ENCODE measurements around the gene SFRP2.

The SFRP2 gene

GRCh38 chr4:153817466-153817865, 28.6 kb upstream of the SFRP2 start:
- no peak overlapping the region for H3K27ac ChIP-seq (ENCODE audit: low read depth, low read length)
- no peaks in the 10 kb centered on the region for H3K27me3 ChIP-seq (ENCODE audit: control insufficient read depth, insufficient read depth, low read length)
- H3K9ac ChIP-seq (ENCODE audit: low read length): no peak overlapping the region
- no peaks in the 10 kb centered on the region for H3K36me3 ChIP-seq (ENCODE audit: control insufficient read depth, insufficient read depth, low read length)
- no peak overlapping the region for H3K4me3 ChIP-seq (ENCODE audit: low read depth, low read length)
- no peaks in the 10 kb centered on the region for H3K9me3 ChIP-seq (ENCODE audit: control insufficient read depth, insufficient read depth, low read depth, low read length)
- peaks cover 11% of the 10 kb centered on the region for H3K4me1 ChIP-seq (ENCODE audit: control insufficient read depth, insufficient read depth, low read length)

GRCh38 chr4:153816542-153816941, 27.7 kb upstream of the SFRP2 start:
- Histone ChIP-seq H3K27ac (ENCODE audit: low read depth, low read length) (no peak overlapping the region), H3K36me3 (ENCODE audit: control insufficient read depth, insufficient read depth, low read length) (no peaks in the 10 kb centered on the region), H3K9ac (ENCODE audit: low read length) (no peak overlapping the region), H3K4me3 (ENCODE audit: low read depth, low read length) (no peak overlapping the region), H3K4me1 (ENCODE audit: control insufficient read depth, insufficient read depth, low read length) (peaks cover 11% of the 10 kb centered on the region), H3K9me3 (ENCODE audit: control insufficient read depth, insufficient read depth, low read depth, low read length) (no peaks in the 10 kb centered on the region), H3K27me3 (ENCODE audit: control insufficient read depth, insufficient read depth, low read length) (no peaks in the 10 kb centered on the region)

- Histone ChIP-seq H3K27me3 (ENCODE audit: control insufficient read depth, insufficient read depth, low read length) (no peaks in the 10 kb centered on the region), H3K9ac (ENCODE audit: low read length) (no peak overlapping the region), H3K27ac (ENCODE audit: low read depth, low read length) (no peak overlapping the region), H3K9me3 (ENCODE audit: control insufficient read depth, insufficient read depth, low read depth, low read length) (no peaks in the 10 kb centered on the region), H3K4me3 (ENCODE audit: low read depth, low read length) (no peak overlapping the region), H3K4me1 (ENCODE audit: control insufficient read depth, insufficient read depth, low read length) (peaks cover 11% of the 10 kb centered on the region), H3K36me3 (ENCODE audit: control insufficient read depth, insufficient read depth, low read length) (no peaks in the 10 kb centered on the region)
These were observed 25.9 kb upstream of the SFRP2 start for GRCh38 chr4:153814789-153815188.

GRCh38 chr4:153809916-153810810, 21.3 kb upstream of the SFRP2 start:
- Histone ChIP-seq H3K4me3 (ENCODE audit: low read depth, low read length) (no peak overlapping the region), H3K27ac (ENCODE audit: low read depth, low read length) (no peak overlapping the region), H3K9ac (ENCODE audit: low read length) (no peak overlapping the region), H3K9me3 (ENCODE audit: control insufficient read depth, insufficient read depth, low read depth, low read length) (no peaks in the 10 kb centered on the region), H3K36me3 (ENCODE audit: control insufficient read depth, insufficient read depth, low read length) (no peaks in the 10 kb centered on the region), H3K27me3 (ENCODE audit: control insufficient read depth, insufficient read depth, low read length) (no peaks in the 10 kb centered on the region), H3K4me1 (ENCODE audit: control insufficient read depth, insufficient read depth, low read length) (no peaks in the 10 kb centered on the region)

- no peaks in the 10 kb centered on the region for H3K9me3 ChIP-seq (ENCODE audit: control insufficient read depth, insufficient read depth, low read depth, low read length)
- H3K27me3 ChIP-seq (ENCODE audit: control insufficient read depth, insufficient read depth, low read length): no peaks in the 10 kb centered on the region
- H3K36me3 ChIP-seq (ENCODE audit: control insufficient read depth, insufficient read depth, low read length): no peaks in the 10 kb centered on the region
- no peak overlapping the region for H3K27ac ChIP-seq (ENCODE audit: low read depth, low read length)
- no peak overlapping the region for H3K4me3 ChIP-seq (ENCODE audit: low read depth, low read length)
- no peaks in the 10 kb centered on the region for H3K4me1 ChIP-seq (ENCODE audit: control insufficient read depth, insufficient read depth, low read length)
- H3K9ac ChIP-seq (ENCODE audit: low read length): no peak overlapping the region
These were observed 20.4 kb upstream of the SFRP2 start for GRCh38 chr4:153809307-153809706.

- no peak overlapping the region for H3K4me3 ChIP-seq (ENCODE audit: low read depth, low read length)
- no peak overlapping the region for H3K9ac ChIP-seq (ENCODE audit: low read length)
These were observed 19.3 kb upstream of the SFRP2 start for GRCh38 chr4:153808175-153808574.

GRCh38 chr4:153806073-153806472, 17.2 kb upstream of the SFRP2 start:
- Histone ChIP-seq H3K4me3 (ENCODE audit: low read depth, low read length) (no peak overlapping the region), H3K36me3 (ENCODE audit: control insufficient read depth, insufficient read depth, low read length) (no peaks in the 10 kb centered on the region), H3K27me3 (ENCODE audit: control insufficient read depth, insufficient read depth, low read length) (no peaks in the 10 kb centered on the region), H3K9ac (ENCODE audit: low read length) (no peak overlapping the region), H3K4me1 (ENCODE audit: control insufficient read depth, insufficient read depth, low read length) (no peaks in the 10 kb centered on the region), H3K9me3 (ENCODE audit: control insufficient read depth, insufficient read depth, low read depth, low read length) (no peaks in the 10 kb centered on the region), H3K27ac (ENCODE audit: low read depth, low read length) (no peak overlapping the region)

More at GRCh38 chr4:153808175-153808574, 19.3 kb upstream of the SFRP2 start:
- no peaks in the 10 kb centered on the region for H3K36me3 ChIP-seq (ENCODE audit: control insufficient read depth, insufficient read depth, low read length)
- H3K27me3 ChIP-seq (ENCODE audit: control insufficient read depth, insufficient read depth, low read length): no peaks in the 10 kb centered on the region
- H3K4me1 ChIP-seq (ENCODE audit: control insufficient read depth, insufficient read depth, low read length): no peaks in the 10 kb centered on the region
- H3K9me3 ChIP-seq (ENCODE audit: control insufficient read depth, insufficient read depth, low read depth, low read length): no peaks in the 10 kb centered on the region
- H3K27ac ChIP-seq (ENCODE audit: low read depth, low read length): no peak overlapping the region

GRCh38 chr4:153804722-153805121, 15.8 kb upstream of the SFRP2 start:
- H3K4me1 ChIP-seq (ENCODE audit: control insufficient read depth, insufficient read depth, low read length): no peaks in the 10 kb centered on the region
- no peak overlapping the region for H3K9ac ChIP-seq (ENCODE audit: low read length)
- H3K4me3 ChIP-seq (ENCODE audit: low read depth, low read length): no peak overlapping the region
- no peaks in the 10 kb centered on the region for H3K9me3 ChIP-seq (ENCODE audit: control insufficient read depth, insufficient read depth, low read depth, low read length)
- no peaks in the 10 kb centered on the region for H3K27me3 ChIP-seq (ENCODE audit: control insufficient read depth, insufficient read depth, low read length)
- no peak overlapping the region for H3K27ac ChIP-seq (ENCODE audit: low read depth, low read length)
- H3K36me3 ChIP-seq (ENCODE audit: control insufficient read depth, insufficient read depth, low read length): no peaks in the 10 kb centered on the region

GRCh38 chr4:153799694-153800074, 10.8 kb upstream of the SFRP2 start:
- H3K9me3 ChIP-seq (ENCODE audit: control insufficient read depth, insufficient read depth, low read depth, low read length): no peaks in the 10 kb centered on the region
- no peaks in the 10 kb centered on the region for H3K27me3 ChIP-seq (ENCODE audit: control insufficient read depth, insufficient read depth, low read length)
- H3K36me3 ChIP-seq (ENCODE audit: control insufficient read depth, insufficient read depth, low read length): no peaks in the 10 kb centered on the region
- no peak overlapping the region for H3K27ac ChIP-seq (ENCODE audit: low read depth, low read length)
- H3K4me1 ChIP-seq (ENCODE audit: control insufficient read depth, insufficient read depth, low read length): no peaks in the 10 kb centered on the region
- H3K4me3 ChIP-seq (ENCODE audit: low read depth, low read length): no peak overlapping the region
- no peak overlapping the region for H3K9ac ChIP-seq (ENCODE audit: low read length)

- H3K4me3 ChIP-seq (ENCODE audit: low read depth, low read length): no peak overlapping the region
- H3K36me3 ChIP-seq (ENCODE audit: control insufficient read depth, insufficient read depth, low read length): no peaks in the 10 kb centered on the region
- H3K4me1 ChIP-seq (ENCODE audit: control insufficient read depth, insufficient read depth, low read length): no peaks in the 10 kb centered on the region
- no peak overlapping the region for H3K9ac ChIP-seq (ENCODE audit: low read length)
- no peaks in the 10 kb centered on the region for H3K27me3 ChIP-seq (ENCODE audit: control insufficient read depth, insufficient read depth, low read length)
- H3K9me3 ChIP-seq (ENCODE audit: control insufficient read depth, insufficient read depth, low read depth, low read length): no peaks in the 10 kb centered on the region
- H3K27ac ChIP-seq (ENCODE audit: low read depth, low read length): no peak overlapping the region
These were observed 10.2 kb upstream of the SFRP2 start for GRCh38 chr4:153798901-153799693.

- 0 out of 2 replicates have a peak, but pooled peaks cover 4% of the 10 kb centered on the region for H3K27me3 ChIP-seq (ENCODE audit: control insufficient read depth, insufficient read depth, low read length)
- H3K4me1 ChIP-seq (ENCODE audit: control insufficient read depth, insufficient read depth, low read length): no peaks in the 10 kb centered on the region
- no peaks in the 10 kb centered on the region for H3K9me3 ChIP-seq (ENCODE audit: control insufficient read depth, insufficient read depth, low read depth, low read length)
- no peak overlapping the region for H3K4me3 ChIP-seq (ENCODE audit: low read depth, low read length)
- H3K36me3 ChIP-seq (ENCODE audit: control insufficient read depth, insufficient read depth, low read length): no peaks in the 10 kb centered on the region
- H3K9ac ChIP-seq (ENCODE audit: low read length): no peak overlapping the region
- H3K27ac ChIP-seq (ENCODE audit: low read depth, low read length): no peak overlapping the region
These were observed 9.5 kb upstream of the SFRP2 start for GRCh38 chr4:153798420-153798819.
